NCI-H1092 (cell line): ENCODE results near the gene GFER.
"Not testable (repeated sequence)": the region's sequence is repeated elsewhere in the genome, so short reads cannot be mapped to it uniquely, and the experiment has no call there.

Experiments used
- DNase-seq: peaks from one replicate; lab custom pipeline; 2025; lab: John Stamatoyannopoulos, UW

The GFER gene

GRCh38 chr16:2026461-2027023 lies 42.5 kb downstream of the GFER start, which contains the start of gene NHERF2:
TSS of gene NHERF2 (plus strand) at chr16:2026902. CDS start at chr16:2027006, 104 bp downstream.
- no peak for DNase-seq

DNA sequence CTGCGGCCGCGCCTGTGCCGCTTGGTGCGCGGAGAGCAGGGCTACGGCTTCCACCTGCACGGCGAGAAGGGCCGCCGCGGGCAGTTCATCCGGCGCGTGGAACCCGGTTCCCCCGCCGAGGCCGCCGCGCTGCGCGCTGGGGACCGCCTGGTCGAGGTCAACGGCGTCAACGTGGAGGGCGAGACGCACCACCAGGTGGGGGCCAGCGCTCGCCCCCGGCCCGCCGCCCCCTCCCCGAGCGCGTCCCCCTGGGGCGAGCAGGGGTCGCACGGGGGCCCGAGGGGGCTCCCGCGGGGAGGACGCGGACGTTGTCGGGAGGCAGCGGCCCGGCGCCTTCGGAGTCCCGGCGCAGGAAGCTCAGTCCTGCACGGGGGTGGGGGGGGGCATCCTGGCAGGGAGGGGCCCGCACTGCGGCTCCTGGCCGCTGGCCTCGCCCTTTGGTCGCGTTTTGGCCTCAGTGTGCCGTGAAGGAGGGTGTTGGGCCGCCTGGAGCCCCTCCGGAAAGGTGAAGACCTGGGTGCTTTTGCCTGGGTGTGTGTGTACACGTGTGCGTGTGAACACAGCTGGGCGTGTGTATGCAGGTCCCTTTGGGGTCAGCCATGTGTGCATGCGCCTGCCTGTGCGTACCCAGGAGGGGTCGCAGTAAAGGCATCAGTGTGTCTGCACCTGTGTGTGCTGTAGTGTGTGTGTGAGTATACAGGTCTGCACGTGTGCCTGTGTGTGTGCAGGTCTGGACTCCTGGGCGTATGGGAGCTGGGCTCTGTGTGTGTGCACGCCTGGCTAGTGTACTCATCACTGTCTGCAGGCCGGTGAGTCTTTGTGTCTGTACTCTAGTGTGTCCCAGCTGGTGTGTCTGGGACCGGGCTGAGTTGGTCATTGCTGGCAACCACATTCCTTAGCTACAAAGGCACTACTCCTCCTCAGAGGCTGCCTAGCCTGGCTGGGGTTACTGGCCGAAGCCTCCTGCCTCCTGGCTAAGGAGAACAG lies 43.3 kb downstream of the GFER start:
- DNase-seq, result no peak

GRCh38 chr16:2028146-2028545 lies 44.2 kb downstream of the GFER start:
- DNase-seq, result no peak

GRCh38 chr16:2028620-2029220 lies 44.7 kb downstream of the GFER start:
- DNase-seq, result no peak

DNA sequence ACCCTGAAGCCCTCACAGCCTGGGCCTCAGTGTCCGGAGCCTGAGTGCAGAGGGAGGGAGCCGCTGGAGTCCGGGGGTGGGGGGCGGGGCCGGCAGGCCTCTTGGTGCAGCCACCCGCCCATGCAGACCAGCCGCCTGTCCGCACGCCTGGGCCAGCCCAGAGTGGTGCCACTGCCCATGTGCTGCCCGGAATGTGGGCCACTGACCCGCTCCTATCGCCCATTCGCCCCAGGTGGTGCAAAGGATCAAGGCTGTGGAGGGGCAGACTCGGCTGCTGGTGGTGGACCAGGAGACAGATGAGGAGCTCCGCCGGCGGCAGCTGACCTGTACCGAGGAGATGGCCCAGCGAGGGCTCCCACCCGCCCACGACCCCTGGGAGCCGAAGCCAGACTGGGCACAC lies 45.4 kb downstream of the GFER start:
- no peak for DNase-seq

DNA sequence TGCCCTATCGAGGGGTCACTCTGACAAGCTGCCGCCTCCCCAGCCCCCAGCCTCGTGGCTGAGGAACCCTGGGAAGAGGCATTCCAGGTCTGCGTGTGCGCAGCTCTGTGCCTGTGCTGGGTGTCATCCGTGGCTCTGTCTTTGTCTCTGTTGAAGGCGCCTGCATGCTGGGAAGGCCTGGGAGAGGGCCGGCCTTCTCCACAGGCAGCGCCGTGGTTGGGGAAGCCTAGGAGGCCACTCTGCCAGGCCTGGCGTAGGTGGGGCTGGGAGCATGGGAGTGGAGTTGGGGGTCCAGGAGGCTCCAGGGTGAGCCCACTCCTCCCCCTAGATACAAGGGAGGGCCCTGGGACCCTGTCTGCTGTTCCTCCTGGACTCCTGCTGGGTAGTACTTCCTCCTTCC lies 46.0 kb downstream of the GFER start:
- no peak for DNase-seq

- no peak for DNase-seq
Observed at GRCh38 chr16:2031081-2031577, 47.1 kb downstream of the GFER start.

- DNase-seq, result no peak
Observed at GRCh38 chr16:2032285-2033056, 48.5 kb downstream of the GFER start.

- DNase-seq, result no peak
Observed at GRCh38 chr16:2033057-2033908, 49.3 kb downstream of the GFER start.

DNA sequence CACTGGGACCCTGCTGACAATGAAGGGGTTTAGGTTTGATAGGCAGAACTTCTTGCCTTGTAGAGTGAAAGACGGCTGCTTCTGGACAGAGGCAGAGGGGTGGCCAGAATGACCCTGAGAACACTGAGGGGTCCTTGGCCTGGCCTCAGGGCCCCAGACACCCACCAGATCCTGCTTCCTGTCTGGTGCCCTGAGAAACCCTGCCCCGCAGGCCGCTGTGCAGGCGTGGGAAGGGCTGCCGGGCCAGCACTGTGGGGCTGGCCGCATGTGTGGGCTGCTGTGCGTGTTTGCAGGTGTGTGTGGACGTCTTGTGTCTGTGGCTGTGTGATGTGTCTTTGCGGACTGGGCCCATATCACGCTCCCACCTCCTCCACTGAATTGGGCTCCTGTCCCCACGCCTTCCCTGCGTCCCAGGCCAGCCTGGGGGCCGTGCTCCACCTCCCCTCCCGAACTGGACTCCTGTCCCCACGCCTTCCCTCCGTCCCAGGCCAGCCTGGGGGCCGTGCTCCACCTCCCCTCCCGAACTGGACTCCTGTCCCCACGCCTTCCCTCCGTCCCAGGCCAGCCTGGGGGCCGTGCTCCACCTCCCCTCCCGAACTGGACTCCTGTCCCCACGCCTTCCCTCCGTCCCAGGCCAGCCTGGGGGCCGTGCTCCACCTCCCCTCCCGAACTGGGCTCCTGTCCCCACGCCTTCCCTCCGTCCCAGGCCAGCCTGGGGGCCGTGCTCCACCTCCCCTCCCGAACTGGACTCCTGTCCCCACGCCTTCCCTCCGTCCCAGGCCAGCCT lies 50.1 kb downstream of the GFER start:
- not testable (repeated sequence) for DNase-seq

- DNase-seq, result no peak
Observed at GRCh38 chr16:2034696-2035430, 50.9 kb downstream of the GFER start.

- peak; percentile 59 for DNase-seq
Observed at GRCh38 chr16:2035431-2036199, 51.6 kb downstream of the GFER start.

DNA sequence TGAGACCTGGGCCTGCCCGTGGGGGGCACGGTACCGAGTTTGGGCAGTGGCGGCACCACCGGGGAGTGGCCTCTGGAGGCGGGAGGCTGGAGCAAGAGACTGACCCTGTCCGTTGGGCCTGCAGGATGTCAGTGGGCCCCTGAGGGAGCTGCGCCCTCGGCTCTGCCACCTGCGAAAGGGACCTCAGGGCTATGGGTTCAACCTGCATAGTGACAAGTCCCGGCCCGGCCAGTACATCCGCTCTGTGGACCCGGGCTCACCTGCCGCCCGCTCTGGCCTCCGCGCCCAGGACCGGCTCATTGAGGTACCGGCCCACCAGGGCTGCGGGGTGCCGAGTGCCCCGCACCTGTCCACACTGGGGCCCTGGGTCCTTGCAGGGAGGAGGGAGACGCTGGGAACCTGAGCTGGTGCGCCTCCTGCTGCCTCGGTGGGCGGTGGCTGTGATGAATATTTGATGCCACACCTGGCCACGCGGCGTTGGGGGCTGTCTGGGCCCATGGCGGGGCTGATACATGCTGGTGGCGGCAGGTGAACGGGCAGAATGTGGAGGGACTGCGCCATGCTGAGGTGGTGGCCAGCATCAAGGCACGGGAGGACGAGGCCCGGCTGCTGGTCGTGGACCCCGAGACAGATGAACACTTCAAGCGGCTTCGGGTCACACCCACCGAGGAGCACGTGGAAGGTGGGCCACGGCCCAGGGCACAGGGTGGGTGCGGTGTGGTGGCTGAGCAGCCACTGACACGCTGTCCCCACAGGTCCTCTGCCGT lies 52.4 kb downstream of the GFER start:
- DNase-seq, result no peak

DNA sequence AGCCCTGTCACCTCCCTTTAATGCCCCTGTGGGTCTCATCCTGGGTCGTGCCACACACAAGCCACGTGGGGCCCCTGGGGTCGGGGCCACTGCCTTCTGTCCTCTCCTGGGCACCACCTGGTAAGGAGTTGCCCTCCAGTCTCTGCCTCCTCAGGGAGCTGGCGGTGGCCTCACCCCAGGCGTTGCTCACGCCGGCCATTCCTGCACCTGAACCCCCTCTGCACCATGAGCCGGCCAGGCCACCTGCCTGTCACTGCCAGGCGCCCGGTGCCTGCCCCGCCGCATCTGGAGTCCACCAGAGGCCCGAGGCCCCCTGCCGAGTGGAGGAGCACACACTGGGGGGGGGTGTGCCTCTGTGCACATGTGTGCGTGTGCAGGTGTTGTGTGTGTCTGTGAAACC lies 53.1 kb downstream of the GFER start:
- DNase-seq, result no peak
